Ascending aorta (tissue), 2 donors: ENCODE measurements around the gene PCSK9. TPM values are rescaled to one million over a fixed set of nuclear protein-coding genes. Genes with fewer than 3 reads are reported as not detected.
"Not testable (repeated sequence)": the region's sequence is repeated elsewhere in the genome, so short reads cannot be mapped to it uniquely, and the experiment has no call there.

Experiments
- DNase-seq, 2 donors: peaks; one replicate each; pipeline ENCODE4 v3.0.0-alpha.2; 2019; ENCODE audit warnings: low spot score in 2 of 2
- H3K27ac ChIP-seq, 2 donors: fragments of 200-600 bp; sonication (generic); one replicate each; pipeline ENCODE4 v1.5.1; 2016 to 2017; ENCODE audit warnings: mild to moderate bottlenecking in 1 of 2
- H3K27me3 ChIP-seq: fragments of 200-600 bp; sonication (generic); one replicate; pipeline ENCODE4 v1.5.1; 2017
- H3K36me3 ChIP-seq, 2 donors: fragments of 200-600 bp; sonication (generic); one replicate each; pipeline ENCODE4 v1.5.1; 2016
- H3K4me1 ChIP-seq, 2 donors: fragments of 200-600 bp; sonication (generic); one replicate each; pipeline ENCODE4 v1.5.1; 2016 to 2017; ENCODE audit warnings: mild to moderate bottlenecking in 1 of 2
- H3K4me3 ChIP-seq, 2 donors: fragments of 200-600 bp; sonication (generic); one replicate each; pipeline ENCODE4 v1.5.1; 2016 to 2017; ENCODE audit warnings: mild to moderate bottlenecking in 1 of 2
- H3K9me3 ChIP-seq, 2 donors: fragments of 200-600 bp; sonication (generic); one replicate each; pipeline ENCODE4 v1.5.1; 2016
- intact Hi-C: fragments of 100-400 bp; cut with DNase I; formaldehyde crosslinking; loops from one replicate; pipeline ENCODE4 v1.15.1; 2023
- total RNA-seq: library from RNA; depleted of rRNA; stranded (reverse); fragments of >200 nt; gene quantifications from one replicate; pipeline ENCODE4 v1.1.0, GENCODE V29; 2016
- TF ChIP-seq, protein P1 (sequence below), 3 experiments: fragments of 200-600 bp in 2 of 3; fragments of 450-650 bp in 1 of 3; sonication (generic) in 2 of 3; IDR thresholded peaks; one replicate each; pipeline ENCODE4 v1.5.1; 2016 to 2019; ENCODE audit warnings: antibody characterized with exemption in 3 of 3, mild to moderate bottlenecking in 1 of 3, moderate library complexity in 1 of 3

PCSK9 gene
- total RNA-seq, 1 donor from 2014 or later, result not detected

GRCh38 chr1:55088413-55088812 is 49.1 kb downstream of the PCSK9 start:
- peaks cover 64 to 96% of the 10 kb centered on the region in 2 donors for H3K36me3 ChIP-seq
- intact Hi-C loops, result no loop called here
- H3K27me3 ChIP-seq, result no peaks in the 10 kb centered on the region
- H3K9me3 ChIP-seq, result no peaks in the 10 kb centered on the region
- no peak overlapping the region for H3K4me3 ChIP-seq
- no peak for DNase-seq
- no peaks in the 10 kb centered on the region for H3K4me1 ChIP-seq
- TF ChIP-seq, protein P1, sequence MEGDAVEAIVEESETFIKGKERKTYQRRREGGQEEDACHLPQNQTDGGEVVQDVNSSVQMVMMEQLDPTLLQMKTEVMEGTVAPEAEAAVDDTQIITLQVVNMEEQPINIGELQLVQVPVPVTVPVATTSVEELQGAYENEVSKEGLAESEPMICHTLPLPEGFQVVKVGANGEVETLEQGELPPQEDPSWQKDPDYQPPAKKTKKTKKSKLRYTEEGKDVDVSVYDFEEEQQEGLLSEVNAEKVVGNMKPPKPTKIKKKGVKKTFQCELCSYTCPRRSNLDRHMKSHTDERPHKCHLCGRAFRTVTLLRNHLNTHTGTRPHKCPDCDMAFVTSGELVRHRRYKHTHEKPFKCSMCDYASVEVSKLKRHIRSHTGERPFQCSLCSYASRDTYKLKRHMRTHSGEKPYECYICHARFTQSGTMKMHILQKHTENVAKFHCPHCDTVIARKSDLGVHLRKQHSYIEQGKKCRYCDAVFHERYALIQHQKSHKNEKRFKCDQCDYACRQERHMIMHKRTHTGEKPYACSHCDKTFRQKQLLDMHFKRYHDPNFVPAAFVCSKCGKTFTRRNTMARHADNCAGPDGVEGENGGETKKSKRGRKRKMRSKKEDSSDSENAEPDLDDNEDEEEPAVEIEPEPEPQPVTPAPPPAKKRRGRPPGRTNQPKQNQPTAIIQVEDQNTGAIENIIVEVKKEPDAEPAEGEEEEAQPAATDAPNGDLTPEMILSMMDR (IDR thresholded peaks at IDR 0.05), result no peak
- no peak overlapping the region for H3K27ac ChIP-seq

GRCh38 chr1:55089683-55090082 is 50.3 kb downstream of the PCSK9 start:
- Histone ChIP-seq H3K9me3 (no peaks in the 10 kb centered on the region), H3K27me3 (no peaks in the 10 kb centered on the region), H3K4me1 (no peaks in the 10 kb centered on the region), H3K36me3 (peaks cover 61 to 96% of the 10 kb centered on the region in 2 donors), H3K4me3 (no peak overlapping the region), H3K27ac (no peak overlapping the region)
- TF ChIP-seq, protein P1 (IDR thresholded peaks at IDR 0.05), result no peak
- intact Hi-C loops, result no loop called here
- no peak for DNase-seq

- Histone ChIP-seq H3K4me1 (no peaks in the 10 kb centered on the region), H3K4me3 (no peak overlapping the region), H3K27ac (no peak overlapping the region), H3K36me3 (peaks cover 72 to 97% of the 10 kb centered on the region in 2 donors), H3K27me3 (no peaks in the 10 kb centered on the region), H3K9me3 (no peaks in the 10 kb centered on the region)
- TF ChIP-seq, protein P1 (IDR thresholded peaks at IDR 0.05), result no peak
- DNase-seq, result no peak
- intact Hi-C loops, result no loop called here
These were observed 53.1 kb downstream of the PCSK9 start for GRCh38 chr1:55092475-55092874.

GRCh38 chr1:55095095-55095494 is 55.7 kb downstream of the PCSK9 start:
- Histone ChIP-seq H3K9me3 (no peaks in the 10 kb centered on the region), H3K36me3 (peaks cover 77 to 99% of the 10 kb centered on the region in 2 donors), H3K27me3 (no peaks in the 10 kb centered on the region), H3K4me3 (no peak overlapping the region), H3K4me1 (no peaks in the 10 kb centered on the region), H3K27ac (no peak overlapping the region)
- TF ChIP-seq, protein P1 (IDR thresholded peaks at IDR 0.05), result no peak
- DNase-seq, result no peak
- intact Hi-C loops, result no loop called here

- TF ChIP-seq, protein P1 (IDR thresholded peaks at IDR 0.05), result no peak
- H3K36me3 ChIP-seq, result peaks cover 86 to 98% of the 10 kb centered on the region in 2 donors
- H3K4me1 ChIP-seq, result no peaks in the 10 kb centered on the region
- DNase-seq, result no peak
- no peak overlapping the region for H3K27ac ChIP-seq
- H3K4me3 ChIP-seq, result no peak overlapping the region
- no peaks in the 10 kb centered on the region for H3K9me3 ChIP-seq
- intact Hi-C loops, result no loop called here
- H3K27me3 ChIP-seq, result no peaks in the 10 kb centered on the region
These were observed 64.5 kb downstream of the PCSK9 start for GRCh38 chr1:55103891-55104290.

- TF ChIP-seq, protein P1 (IDR thresholded peaks at IDR 0.05), result no peak
- H3K27me3 ChIP-seq, result no peaks in the 10 kb centered on the region
- DNase-seq, result no peak
- peaks cover 78 to 90% of the 10 kb centered on the region in 2 donors for H3K36me3 ChIP-seq
- no peaks in the 10 kb centered on the region for H3K4me1 ChIP-seq
- no peak overlapping the region for H3K27ac ChIP-seq
- H3K4me3 ChIP-seq, result no peak overlapping the region
- H3K9me3 ChIP-seq, result no peaks in the 10 kb centered on the region
- intact Hi-C loops, result no loop called here
These were observed 67.8 kb downstream of the PCSK9 start for GRCh38 chr1:55107101-55107500.

GRCh38 chr1:55109005-55109404 is 69.7 kb downstream of the PCSK9 start:
- H3K4me3 ChIP-seq, H3K27me3 ChIP-seq, H3K27ac ChIP-seq, intact Hi-C loops, DNase-seq, H3K9me3 ChIP-seq, H3K4me1 ChIP-seq: not testable (repeated sequence)
- peaks cover 71 to 90% of the 10 kb centered on the region in 2 donors for H3K36me3 ChIP-seq
